WTC11 (cell line): Measurements from ENCODE around the gene SIGLEC7. TPM values are rescaled to one million over a fixed set of nuclear protein-coding genes. Genes with fewer than 3 reads are reported as not detected.

Experiments used
- PRRX2 ChIP-seq: fragments of 250-450 bp; sonication (Bioruptor Pico); IDR thresholded peaks from 2 replicates; pipeline ENCODE4 v1.8.0; 2021; ENCODE audit warnings: mild to moderate bottlenecking
- total RNA-seq: library from RNA; stranded (reverse); gene quantifications from 3 replicates; pipeline ENCODE4 v1.2.3, GENCODE V29; 2021

The SIGLEC7 gene
- total RNA-seq, 1 experiment from 2014 or later, result not detected

- TF ChIP-seq PRRX2, result no peak
- TF ChIP-seq, all 79 proteins: peak for 0
Measured at GRCh38 chr19:51201712-51202111, 59.6 kb downstream of the SIGLEC7 start (continued).

Other genes with a start within 250 kb of the SIGLEC7 start
- 0.27 to 0.82 TPM (median 0.70 TPM) in 3 replicates for gene KLK4, start 230.9 kb upstream of the SIGLEC7 start, total RNA-seq
- 0.66 to 1.0 TPM (median 0.69 TPM) in 3 replicates for gene KLK5, start 189.3 kb upstream of the SIGLEC7 start, total RNA-seq
- gene KLK6, start 172.7 kb upstream of the SIGLEC7 start, total RNA-seq, result 0.52 to 1.1 TPM (median 0.92 TPM) in 3 replicates
- gene KLK7, start 158.4 kb upstream of the SIGLEC7 start, total RNA-seq, result 0.66 to 0.87 TPM (median 0.78 TPM) in 3 replicates
- 4.4 to 6.9 TPM (median 5.9 TPM) in 3 replicates for gene KLK8, start 140.7 kb upstream of the SIGLEC7 start, total RNA-seq
- gene KLK10, start 122.6 kb upstream of the SIGLEC7 start, total RNA-seq, result 3.2 to 4.9 TPM (median 4.9 TPM) in 3 replicates
- gene KLK11, start 115.7 kb upstream of the SIGLEC7 start, total RNA-seq, result 0.23 to 0.55 TPM (median 0.27 TPM) in 3 replicates
- gene KLK12, start 107.3 kb upstream of the SIGLEC7 start, total RNA-seq, result not detected in 3 replicates
- gene KLK13, start 77.2 kb upstream of the SIGLEC7 start, total RNA-seq, result 3.1 to 5.0 TPM (median 4.5 TPM) in 3 replicates
- gene KLK14, start 59.4 kb upstream of the SIGLEC7 start, total RNA-seq, result 1.1 to 1.6 TPM (median 1.4 TPM) in 3 replicates
- gene CTU1, start 33.9 kb upstream of the SIGLEC7 start, total RNA-seq, result 8.6 to 10.3 TPM (median 8.9 TPM) in 3 replicates
- not detected in 3 replicates for gene SIGLEC9, start 17.4 kb upstream of the SIGLEC7 start, total RNA-seq
- gene CD33, start 82.8 kb downstream of the SIGLEC7 start, total RNA-seq, result 0.25 to 0.57 TPM (median 0.31 TPM) in 3 replicates
- not detected in 3 replicates for gene SIGLECL1, start 108.8 kb downstream of the SIGLEC7 start, total RNA-seq
- 41.2 to 64.1 TPM (median 60.2 TPM) in 3 replicates for gene IGLON5, start 169.3 kb downstream of the SIGLEC7 start, total RNA-seq
- 11.6 to 14.1 TPM (median 14.1 TPM) in 3 replicates for gene VSIG10L, start 199.8 kb downstream of the SIGLEC7 start, total RNA-seq
- 60.6 to 63.8 TPM (median 62.1 TPM) in 3 replicates for gene ETFB, start 224.1 kb downstream of the SIGLEC7 start, total RNA-seq
- gene CLDND2, start 226.7 kb downstream of the SIGLEC7 start, total RNA-seq, result 1.7 to 2.1 TPM (median 1.9 TPM) in 3 replicates
- 0.53 to 0.63 TPM in 2 of 3 replicates, not detected in the other for gene NKG7, start 230.4 kb downstream of the SIGLEC7 start, total RNA-seq
- not detected in 3 replicates for gene LIM2, start 245.7 kb downstream of the SIGLEC7 start, total RNA-seq
- gene C19orf84, start 248.3 kb downstream of the SIGLEC7 start, total RNA-seq, result 2.9 to 6.1 TPM (median 5.7 TPM) in 3 replicates